H1 (cell line): Measurements from ENCODE around the gene GAS7. TPM values are rescaled to one million over a fixed set of nuclear protein-coding genes. Genes with fewer than 3 reads are reported as not detected.

Experiments used
- CTCF ChIA-PET: fragments of 300-600 bp; sonication (Branson Sonifier 250); formaldehyde crosslinking; loops from one replicate; lab custom pipeline; 2021; ENCODE audit not compliant: partially characterized antibody; lab: Charles Lee
- POLR2A ChIA-PET: fragments of 300-600 bp; sonication (Branson Sonifier 250); formaldehyde crosslinking; loops from one replicate; lab custom pipeline; 2021; ENCODE audit warnings: inconsistent platforms; ENCODE audit not compliant: partially characterized antibody; lab: Charles Lee
- DNase-seq, 2 experiments: peaks; one replicate each; pipeline versions ENCODE4 v3.0.0 to v3.0.0-alpha.2; 2010 to 2022; ENCODE audit warnings: low spot score in 2 of 2, low read depth in 1 of 2, mixed read lengths in 1 of 2
- FAIRE-seq: peaks from 2 replicates; lab custom pipeline; 2011; peaks lifted over from hg19 to GRCh38; lab: Jason Lieb, UNC
- H2AFZ ChIP-seq: 2 replicates; pipeline ENCODE4 v1.8.1; 2012; ENCODE audit warnings: low read length, inconsistent platforms
- H2AK5ac ChIP-seq: 2 replicates; pipeline ENCODE4 v1.6.1; 2013; ENCODE audit warnings: low read depth, low read length
- H2BK120ac ChIP-seq: replicated peaks from 2 replicates; pipeline ENCODE3; 2013; ENCODE audit warnings: low read depth, low read length, inconsistent platforms
- H2BK12ac ChIP-seq: 2 replicates; pipeline ENCODE4 v1.6.1; 2013; ENCODE audit warnings: low read depth, low read length
- H2BK15ac ChIP-seq: 2 replicates; pipeline ENCODE4 v1.6.1; 2013; ENCODE audit warnings: low read length
- H2BK20ac ChIP-seq: 2 replicates; pipeline ENCODE4 v1.6.1; 2013; ENCODE audit warnings: low read length
- H2BK5ac ChIP-seq: 2 replicates; pipeline ENCODE4 v1.6.1; 2013; ENCODE audit warnings: low read depth, low read length
- H3K14ac ChIP-seq: 2 replicates; pipeline ENCODE4 v1.6.1; 2013; ENCODE audit warnings: inconsistent platforms; ENCODE audit not compliant: insufficient read length
- H3K18ac ChIP-seq: 2 replicates; pipeline ENCODE4 v1.6.1; 2013; ENCODE audit warnings: low read length; ENCODE audit errors: extremely low read depth
- H3K23ac ChIP-seq: 2 replicates; pipeline ENCODE4 v1.6.1; 2013; ENCODE audit warnings: inconsistent platforms; ENCODE audit not compliant: insufficient read length
- H3K23me2 ChIP-seq: 2 replicates; pipeline ENCODE4 v1.6.1; 2013; ENCODE audit warnings: low read depth, low read length
- H3K27ac ChIP-seq: 2 replicates; pipeline ENCODE4 v1.6.1; 2011; ENCODE audit warnings: low read depth, low read length, inconsistent platforms
- H3K27me3 ChIP-seq, 4 experiments: replicated peaks in 1 of 4; 1 replicate in 1 of 4; 2 replicates in 3 of 4; pipeline versions ENCODE4 v1.6.1 to v1.8.1; 2011 to 2013; ENCODE audit warnings: low read length in 3 of 4, mild to moderate bottlenecking in 3 of 4, inconsistent platforms in 2 of 4, mixed read lengths in 2 of 4, moderate library complexity in 1 of 4; ENCODE audit not compliant: control insufficient read depth in 3 of 4, insufficient read depth in 3 of 4; ENCODE audit errors: extremely low read depth in 1 of 4
- H3K36me3 ChIP-seq, 4 experiments: 2 replicates each; pipeline versions ENCODE4 v1.6.1 to v1.8.1; 2011 to 2013; ENCODE audit warnings: mild to moderate bottlenecking in 4 of 4, low read length in 3 of 4, moderate library complexity in 2 of 4, control low read depth in 1 of 4, inconsistent platforms in 1 of 4; ENCODE audit not compliant: insufficient read depth in 4 of 4, control insufficient read depth in 2 of 4
- H3K4ac ChIP-seq: replicated peaks from 2 replicates; pipeline ENCODE3; 2013; ENCODE audit warnings: low read length, low read depth, mixed read lengths, inconsistent platforms; ENCODE audit not compliant: insufficient read length
- H3K4me1 ChIP-seq, 4 experiments: replicated peaks in 1 of 4; 1 replicate in 1 of 4; 2 replicates in 3 of 4; pipeline versions ENCODE4 v1.6.1 to v1.8.1; 2011 to 2013; ENCODE audit warnings: low read length in 3 of 4, inconsistent platforms in 2 of 4, mixed read lengths in 1 of 4; ENCODE audit not compliant: insufficient read depth in 4 of 4, control insufficient read depth in 3 of 4
- H3K4me2 ChIP-seq, 2 experiments: 2 replicates each; pipeline versions ENCODE4 v1.6.1 to v1.8.1; 2011 to 2013; ENCODE audit warnings: low read depth in 2 of 2, low read length in 2 of 2, control low read depth in 1 of 2, inconsistent platforms in 1 of 2, mild to moderate bottlenecking in 1 of 2; ENCODE audit not compliant: insufficient read depth in 1 of 2
- H3K4me3 ChIP-seq, 4 experiments: fragments of 200-600, 300-600 bp in 1 of 4; sonication (generic), shearing (Covaris generic), sonication (Bioruptor Twin) in 1 of 4; 2 replicates each; pipeline versions ENCODE4 v1.5.1 to v1.8.1; 2011 to 2016; ENCODE audit warnings: low read length in 4 of 4, low read depth in 3 of 4, control low read depth in 2 of 4, inconsistent platforms in 2 of 4, mild to moderate bottlenecking in 2 of 4, mixed read lengths in 1 of 4, moderate library complexity in 1 of 4; ENCODE audit not compliant: insufficient read depth in 2 of 4; ENCODE audit errors: extremely low read depth in 1 of 4
- H3K56ac ChIP-seq: replicated peaks from 2 replicates; pipeline ENCODE3; 2013; ENCODE audit warnings: low read depth, mild to moderate bottlenecking, mixed read lengths, low read length, inconsistent platforms; ENCODE audit not compliant: insufficient read length
- H3K79me1 ChIP-seq: 2 replicates; pipeline ENCODE4 v1.6.1; 2013; ENCODE audit warnings: low read depth, low read length, control low read depth
- H3K79me2 ChIP-seq, 2 experiments: 2 replicates each; pipeline versions ENCODE4 v1.6.1 to v1.8.1; 2012 to 2013; ENCODE audit warnings: low read length in 2 of 2, mild to moderate bottlenecking in 2 of 2, inconsistent platforms in 1 of 2; ENCODE audit not compliant: insufficient read depth in 2 of 2, control insufficient read depth in 1 of 2
- H3K9ac ChIP-seq, 4 experiments: replicated peaks in 1 of 4; 1 replicate in 1 of 4; 2 replicates in 3 of 4; pipeline versions ENCODE4 v1.6.1 to v1.8.1; 2011 to 2013; ENCODE audit warnings: low read depth in 3 of 4, low read length in 3 of 4, control low read depth in 2 of 4, mild to moderate bottlenecking in 2 of 4, moderate library complexity in 2 of 4, inconsistent platforms in 1 of 4; ENCODE audit errors: extremely low read depth in 1 of 4
- H3K9me3 ChIP-seq, 2 experiments: 2 replicates each; pipeline versions ENCODE4 v1.6.1 to v1.8.1; 2012 to 2013; ENCODE audit warnings: mild to moderate bottlenecking in 2 of 2, moderate library complexity in 2 of 2, control low read depth in 1 of 2, inconsistent platforms in 1 of 2, low read depth in 1 of 2, low read length in 1 of 2, mixed read lengths in 1 of 2; ENCODE audit not compliant: insufficient read depth in 2 of 2
- H4K20me1 ChIP-seq, 2 experiments: replicated peaks in 1 of 2; 2 replicates each; pipeline versions ENCODE3 to v1.8.1; 2011 to 2013; ENCODE audit warnings: inconsistent platforms in 2 of 2, low read length in 2 of 2, mild to moderate bottlenecking in 1 of 2; ENCODE audit not compliant: insufficient read depth in 2 of 2, control insufficient read depth in 1 of 2
- H4K5ac ChIP-seq: 2 replicates; pipeline ENCODE4 v1.6.1; 2013; ENCODE audit warnings: low read length, low read depth, mixed read lengths, inconsistent platforms; ENCODE audit not compliant: insufficient read length
- H4K8ac ChIP-seq: 2 replicates; pipeline ENCODE4 v1.8.0; 2013; ENCODE audit warnings: mild to moderate bottlenecking, moderate library complexity, low read length, inconsistent platforms; ENCODE audit not compliant: insufficient read depth; ENCODE audit errors: extremely low read depth
- H4K91ac ChIP-seq: replicated peaks from 2 replicates; pipeline ENCODE3; 2013; ENCODE audit warnings: low read length, mixed read lengths, inconsistent platforms; ENCODE audit not compliant: insufficient read length
- ASH2L ChIP-seq: fragments of 200-600, 300-600 bp; sonication (generic); IDR thresholded peaks from one replicate; pipeline ENCODE4 v1.7.1; 2017; ENCODE audit warnings: low read length
- CEBPB ChIP-seq: IDR thresholded peaks from 2 replicates; pipeline ENCODE4 v1.6.1; 2012; ENCODE audit warnings: low read depth, low read length
- GABPA ChIP-seq: IDR thresholded peaks from 2 replicates; pipeline ENCODE4 v1.6.1; 2011; ENCODE audit warnings: mild to moderate bottlenecking, low read length, moderate library complexity, borderline replicate concordance; ENCODE audit not compliant: insufficient read depth
- JUN ChIP-seq: IDR thresholded peaks from 2 replicates; pipeline ENCODE4 v1.6.1; 2011; ENCODE audit warnings: low read depth, mild to moderate bottlenecking, improper control_type of control experiment, low read length
- MAFK ChIP-seq: IDR thresholded peaks from 2 replicates; pipeline ENCODE4 v1.6.1; 2012; ENCODE audit warnings: low read depth, mild to moderate bottlenecking, improper control_type of control experiment, low read length
- POLR2A ChIP-seq, 2 experiments: IDR thresholded peaks; 1 replicate in 1 of 2; 2 replicates in 1 of 2; pipeline ENCODE4 v1.6.1; 2011; ENCODE audit warnings: low read depth in 2 of 2, low read length in 2 of 2, mild to moderate bottlenecking in 2 of 2; ENCODE audit errors: control extremely low read depth in 1 of 2
- SP1 ChIP-seq: IDR thresholded peaks from 2 replicates; pipeline ENCODE4 v1.6.1; 2011; ENCODE audit warnings: low read depth, low read length
- WGBS, 2 experiments: shearing (Covaris generic) in 1 of 2; methylation state at CpG; one replicate each; pipeline versions ENCODE4 v1.1.6 to v1.1.7; 2013 to 2015; ENCODE audit warnings: low lambda C conversion rate in 2 of 2, mixed read lengths in 2 of 2, inconsistent platforms in 1 of 2, low coverage in 1 of 2, missing lambda C conversion rate in 1 of 2; ENCODE audit not compliant: insufficient replicate concordance in 2 of 2, insufficient coverage in 1 of 2, insufficient read length in 1 of 2; ENCODE audit errors: extremely low coverage in 1 of 2, missing lambda C conversion rate in 1 of 2; 5-methylcytosine and 5-hydroxymethylcytosine counted together
- polyA plus RNA-seq, 7 experiments: library from polyadenylated mRNA; depleted of rRNA in 3 of 7; stranded (reverse) in 5 of 7; unstranded in 2 of 7; fragments of >200 nt in 5 of 7; fragments of 200-250 nt in 2 of 7; gene quantifications; 1 replicate in 5 of 7; 2 replicates in 1 of 7; 4 replicates in 1 of 7; pipeline versions ENCODE4 v1.2.1 to v1.2.3, GENCODE V29; 2011 to 2013; ENCODE audit warnings: missing spikeins in 2 of 7, mixed read lengths in 2 of 7
- total RNA-seq: library from RNA; stranded (reverse); fragmentation: NEBNext Ultra II Directional; extraction: Animal tissue kit (Norgen Biotek cat#: 25700); gene quantifications from 2 replicates; pipeline ENCODE4 v1.2.1, GENCODE V29; 2021
- TF ChIP-seq, protein P1 (sequence below): IDR thresholded peaks from 2 replicates; pipeline ENCODE4 v1.6.1; 2012; ENCODE audit warnings: inconsistent platforms

GAS7 gene
- total and polyA plus RNA-seq, 2 of the 8 experiments (the other 6 are each of a cell fraction or from before 2014, with no cell fraction given), result 5.0 to 14.5 TPM

DNA sequence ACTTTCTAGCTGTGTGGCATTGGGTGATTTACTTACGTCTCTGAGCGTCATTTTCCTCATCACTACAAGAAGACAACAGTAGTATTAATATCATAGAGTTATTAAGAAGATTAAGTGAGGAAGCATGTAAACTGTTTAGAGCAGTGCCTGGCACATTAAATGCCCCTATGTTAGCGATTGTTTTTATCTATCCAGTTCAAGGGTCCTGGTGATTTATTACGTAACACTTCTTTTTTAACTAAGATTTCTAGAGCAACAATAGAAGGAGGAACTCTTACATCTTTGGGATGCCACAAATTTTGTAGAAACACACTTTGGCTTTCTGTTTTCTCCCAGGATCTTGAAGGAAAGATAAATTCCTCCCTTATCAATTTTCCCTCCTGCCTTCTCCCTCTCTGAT, 3.3 kb upstream of the GAS7 start:
- H2BK20ac ChIP-seq, result no peak overlapping the region
- CTCF ChIA-PET, result no interaction called here
- peaks cover 7 to 18% of the 10 kb centered on the region in 2 experiments for H3K9me3 ChIP-seq
- H3K56ac ChIP-seq, result no peak overlapping the region
- H3K4me1 ChIP-seq, result peaks cover 0 to 6% (median 0%) of the 10 kb centered on the region in 4 experiments; a peak in 2 of 7 replicates
- H3K9ac ChIP-seq, result no peak overlapping the region
- peaks cover 0 to 2% (median 0%) of the 10 kb centered on the region in 4 experiments; a peak in 1 of 8 replicates for H3K36me3 ChIP-seq
- no peak for DNase-seq
- TF ChIP-seq, protein P1, sequence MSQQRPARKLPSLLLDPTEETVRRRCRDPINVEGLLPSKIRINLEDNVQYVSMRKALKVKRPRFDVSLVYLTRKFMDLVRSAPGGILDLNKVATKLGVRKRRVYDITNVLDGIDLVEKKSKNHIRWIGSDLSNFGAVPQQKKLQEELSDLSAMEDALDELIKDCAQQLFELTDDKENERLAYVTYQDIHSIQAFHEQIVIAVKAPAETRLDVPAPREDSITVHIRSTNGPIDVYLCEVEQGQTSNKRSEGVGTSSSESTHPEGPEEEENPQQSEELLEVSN, result no peak
- TF ChIP-seq JUN (no peak), GABPA (no peak), MAFK (no peak), SP1 (no peak), POLR2A (IDR thresholded peaks at IDR 0.05; ENCODE audit: control extremely low read depth in 1 of 2, low read depth in 2 of 2, low read length in 2 of 2) (no peak), CEBPB (peak; percentile 8; the same call in 1 of the 2 replicates), ASH2L (no peak)
- TF ChIP-seq, all 59 proteins: peak for 1
- Histone ChIP-seq H3K27ac (no peak overlapping the region), H2AK5ac (no peak overlapping the region), H2BK5ac (no peak overlapping the region), H4K91ac (no peak overlapping the region), H4K20me1 (peaks cover 2% of the 10 kb centered on the region in 2 experiments), H2AFZ (no peak overlapping the region), H3K79me2 (no peaks in the 10 kb centered on the region), H2BK120ac (no peak overlapping the region), H3K18ac (no peak overlapping the region), H3K14ac (no peak overlapping the region), H4K5ac (no peak overlapping the region), H3K79me1 (no peaks in the 10 kb centered on the region), H3K23ac (no peak overlapping the region), H3K4me3 (no peak overlapping the region), H3K4me2 (no peak overlapping the region), H2BK15ac (no peak overlapping the region), H3K27me3 (peaks cover 2 to 22% (median 17%) of the 10 kb centered on the region in 4 experiments), H3K4ac (no peak overlapping the region), H3K23me2 (peaks cover 9% of the 10 kb centered on the region; the same call in 1 of the 2 replicates), H4K8ac (no peak overlapping the region), H2BK12ac (no peak overlapping the region)
- WGBS, 2 experiments, result 91% methylated on average over 4 of the region's 4 CpGs; no CpG with 5 or more reads in 1 of the 2 experiments
- FAIRE-seq, result no peak
- POLR2A ChIA-PET, result no interaction called here
